ENCODE measurements around the gene RTL10. TPM values are rescaled to one million over a fixed set of nuclear protein-coding genes. Genes with fewer than 3 reads are reported as not detected.

RTL10 gene
- total RNA-seq (2022; extraction: Qiagen RNA extraction; ENCODE audit: low read depth): 4.9 to 9.9 TPM (median 7.3 TPM) in 5 replicates

GRCh38 chr22:19854778-19855503 is at the start of gene RTL10, which contains the start of gene GNB1L:
RTL10 (minus strand) TSS chr22:19854874; CDS start chr22:19852261, 2,613 bp downstream.
GNB1L (minus strand) TSS chr22:19854874; CDS start chr22:19821355, 33,519 bp downstream.

Other genes with a start within 250 kb of the RTL10 start
- 6.9 to 10.4 TPM (median 8.8 TPM) in 5 replicates for gene SEPTIN5, start 140.4 kb downstream of the RTL10 start, total RNA-seq (2022; extraction: Qiagen RNA extraction; ENCODE audit: low read depth)
- gene GP1BB, start 131.3 kb downstream of the RTL10 start, total RNA-seq (2022; extraction: Qiagen RNA extraction; ENCODE audit: low read depth): 0.47 to 2.0 TPM (median 1.5 TPM) in 5 replicates
- 1.5 to 6.0 TPM (median 4.3 TPM) in 5 replicates for gene TBX1, start 94.1 kb downstream of the RTL10 start, total RNA-seq (2022; extraction: Qiagen RNA extraction; ENCODE audit: low read depth)
- gene GNB1L, start within 50 bp of the RTL10 start, total RNA-seq (2022; extraction: Qiagen RNA extraction; ENCODE audit: low read depth): 8.0 to 22.0 TPM (median 18.4 TPM) in 5 replicates
- 96.6 to 166 TPM (median 152 TPM) in 5 replicates for gene COMT, start 86.9 kb upstream of the RTL10 start, total RNA-seq (2022; extraction: Qiagen RNA extraction; ENCODE audit: low read depth)
- gene TXNRD2, start 86.9 kb upstream of the RTL10 start, total RNA-seq (2022; extraction: Qiagen RNA extraction; ENCODE audit: low read depth): 24.8 to 41.3 TPM (median 38.8 TPM) in 5 replicates
- 0.91 to 3.0 TPM (median 2.4 TPM) in 5 replicates for gene ARVCF, start 161.9 kb upstream of the RTL10 start, total RNA-seq (2022; extraction: Qiagen RNA extraction; ENCODE audit: low read depth)
- gene TANGO2, start 166.2 kb upstream of the RTL10 start, total RNA-seq (2022; extraction: Qiagen RNA extraction; ENCODE audit: low read depth): 13.1 to 16.0 TPM (median 15.6 TPM) in 5 replicates
- gene DGCR8, start 225.4 kb upstream of the RTL10 start, total RNA-seq (2022; extraction: Qiagen RNA extraction; ENCODE audit: low read depth): 20.4 to 23.2 TPM (median 21.0 TPM) in 5 replicates